K562 (cell line): ENCODE measurements around the gene HOXC11. TPM values are rescaled to one million over a fixed set of nuclear protein-coding genes. Genes with fewer than 3 reads are reported as not detected.

Experiments
- CHD2 ChIP-seq: IDR thresholded peaks from 2 replicates; pipeline ENCODE4 v1.6.1; 2011; ENCODE audit warnings: low read depth, low read length
- CREB1 ChIP-seq, 2 experiments: sonication (generic) in 1 of 2; formaldehyde crosslinking in 1 of 2; IDR thresholded peaks; 2 replicates each; pipeline versions ENCODE4 v1.6.1 to v1.8.0; 2012 to 2022; ENCODE audit warnings: inconsistent platforms in 1 of 2, mild to moderate bottlenecking in 1 of 2, missing genetic modification reagents in 1 of 2, moderate library complexity in 1 of 2
- FOXK1 ChIP-seq: sonication (generic); formaldehyde crosslinking; IDR thresholded peaks from 2 replicates; pipeline ENCODE4 v1.8.0; 2022; ENCODE audit warnings: missing genetic modification reagents, mild to moderate bottlenecking, borderline replicate concordance
- GABPA ChIP-seq: fragments of 200-800 bp; sonication (Bioruptor generic); conservative IDR thresholded peaks from 2 replicates; pipeline ENCODE4 v1.6.1; 2016; ENCODE audit warnings: low read depth, missing genetic modification characterization, missing compliant biosample characterization
- GATAD2A ChIP-seq: fragments of 450-650 bp; IDR thresholded peaks from 2 replicates; pipeline ENCODE4 v1.6.1; 2017
- JUNB ChIP-seq: fragments of 450-650 bp; formaldehyde crosslinking; conservative IDR thresholded peaks from 2 replicates; pipeline ENCODE4 v1.4.0; 2020; ENCODE audit warnings: mild to moderate bottlenecking
- L3MBTL2 ChIP-seq: fragments of 450-650 bp; IDR thresholded peaks from 2 replicates; pipeline ENCODE4 v1.6.1; 2016; ENCODE audit warnings: mild to moderate bottlenecking, moderate library complexity
- NCOA6 ChIP-seq: fragments of 450-650 bp; IDR thresholded peaks from 2 replicates; pipeline ENCODE4 v1.6.1; 2017; ENCODE audit warnings: mild to moderate bottlenecking
- NFRKB ChIP-seq: fragments of 450-650 bp; IDR thresholded peaks from 2 replicates; pipeline ENCODE4 v1.6.1; 2016; ENCODE audit warnings: low read depth
- POLR2A ChIP-seq: fragments of 450-650 bp; conservative IDR thresholded peaks from 2 replicates; pipeline ENCODE4 v1.6.1; 2016
- SMAD2 ChIP-seq: fragments of 150-350 bp; IDR thresholded peaks from 2 replicates; pipeline ENCODE4 v1.6.1; 2014; ENCODE audit warnings: low read depth, mild to moderate bottlenecking, low read length
- SNIP1 ChIP-seq: fragments of 450-650 bp; IDR thresholded peaks from 2 replicates; pipeline ENCODE4 v1.7.1; 2017; ENCODE audit warnings: low read depth, mild to moderate bottlenecking
- SRSF7 ChIP-seq: fragments of 200-400 bp; formaldehyde crosslinking; optimal IDR thresholded peaks from 2 replicates; pipeline ENCODE3; 2017; ENCODE audit warnings: mild to moderate bottlenecking, low read depth, low read length
- STAT5B ChIP-seq: fragments of 250-450 bp; sonication (Bioruptor Pico); IDR thresholded peaks from 2 replicates; pipeline ENCODE4 v1.8.0; 2021; ENCODE audit warnings: mild to moderate bottlenecking, inconsistent platforms
- SUPT5H ChIP-seq: fragments of 450-650 bp; IDR thresholded peaks from 2 replicates; pipeline ENCODE4 v1.6.1; 2016
- U2AF1 ChIP-seq: fragments of 200-400 bp; formaldehyde crosslinking; optimal IDR thresholded peaks from 2 replicates; pipeline ENCODE3; 2017; ENCODE audit warnings: mild to moderate bottlenecking, low read depth, low read length, moderate library complexity
- ZNF583 ChIP-seq: fragments of 250-450 bp; sonication (Bioruptor Pico); IDR thresholded peaks from 2 replicates; pipeline ENCODE4 v1.4.0; 2020
- polyA plus RNA-seq, 8 experiments: library from polyadenylated mRNA; depleted of rRNA in 4 of 8; stranded (reverse) in 5 of 8; unstranded in 3 of 8; fragments of >200 nt; fragmentation: Nextera tagmentation in 2 of 8; fragmentation: Illumina TruSeq in 1 of 8; extraction: Ambion mirVana in 2 of 8; extraction: Trizol in 1 of 8; gene quantifications; 2 replicates each; pipeline versions ENCODE4 v1.2.1 to v1.2.3, GENCODE V29; 2011 to 2014; ENCODE audit warnings: inconsistent platforms in 1 of 8, missing spikeins in 1 of 8
- total RNA-seq, 7 experiments: library from RNA; depleted of rRNA in 6 of 7; stranded (reverse); fragments of >200 nt in 6 of 7; fragmentation: Illumina TruSeq in 2 of 7; extraction: Trizol in 2 of 7; gene quantifications; 2 replicates each; pipeline versions ENCODE4 v1.2.1 to v1.2.3, GENCODE V29; 2011 to 2021; ENCODE audit warnings: low replicate concordance in 1 of 7
- TF ChIP-seq, protein P1 (sequence below): fragments of 200-800 bp; sonication (Bioruptor generic); IDR thresholded peaks from 2 replicates; pipeline ENCODE4 v1.6.1; 2016; ENCODE audit warnings: missing genetic modification characterization, missing compliant biosample characterization

The HOXC11 gene
- total and polyA plus RNA-seq, 9 of the 15 experiments (the other 6 are each of a cell fraction or from before 2014, with no cell fraction given) = not detected

DNA sequence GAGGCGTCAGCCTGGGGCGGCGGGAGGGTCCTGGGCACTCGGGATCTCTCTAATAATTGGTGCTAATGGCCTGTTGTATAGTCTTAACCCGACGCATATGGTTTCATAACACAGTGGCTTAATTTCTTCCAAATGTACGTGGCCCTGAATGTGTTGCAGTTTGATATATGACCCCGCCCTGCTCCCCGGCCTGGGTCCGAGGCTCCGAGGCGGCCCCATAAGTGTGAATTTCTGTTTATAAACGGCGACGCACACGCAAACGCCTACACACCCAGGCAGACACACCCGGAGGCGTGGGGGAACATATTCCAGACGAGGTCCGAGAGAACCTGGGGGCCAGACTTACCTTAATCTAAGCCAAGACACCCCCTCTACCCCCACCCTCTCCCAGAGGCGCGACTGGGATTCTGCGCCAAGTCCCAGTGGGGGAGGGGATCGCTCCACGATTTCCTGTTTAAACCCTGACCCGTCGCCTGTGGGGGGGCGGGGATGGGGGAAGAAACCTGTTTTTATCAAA is 45.6 kb downstream of the HOXC11 start (continued):
- TF ChIP-seq FOXK1 (CRISPR knock-in tag) (no peak), CREB1 (IDR thresholded peaks at IDR 0.05) (0 out of 2 replicates have a peak, but pooled peaks have one; percentile 11), CREB1 (CRISPR knock-in tag; IDR thresholded peaks at IDR 0.05) (no peak), NFRKB (0 out of 2 replicates have a peak, but pooled peaks have one; percentile 87), STAT5B (CRISPR knock-in tag) (no peak), SNIP1 (no peak), U2AF1 (no peak), SUPT5H (peak; percentile 27; the same call in 1 of the 2 replicates), ZNF583 (CRISPR knock-in tag) (no peak), L3MBTL2 (peak; percentile 31; the same call in 1 of the 2 replicates), POLR2A (peak; percentile 26; the same call in 1 of the 2 replicates), GATAD2A (no peak), CHD2 (no peak; the same call in 1 of the 2 replicates), GABPA (tag) (0 out of 2 replicates have a peak, but pooled peaks have one; percentile 3), NCOA6 (no peak), JUNB (CRISPR knock-in tag) (no peak), SRSF7 (no peak), SMAD2 (no peak)
- TF ChIP-seq, protein P1, sequence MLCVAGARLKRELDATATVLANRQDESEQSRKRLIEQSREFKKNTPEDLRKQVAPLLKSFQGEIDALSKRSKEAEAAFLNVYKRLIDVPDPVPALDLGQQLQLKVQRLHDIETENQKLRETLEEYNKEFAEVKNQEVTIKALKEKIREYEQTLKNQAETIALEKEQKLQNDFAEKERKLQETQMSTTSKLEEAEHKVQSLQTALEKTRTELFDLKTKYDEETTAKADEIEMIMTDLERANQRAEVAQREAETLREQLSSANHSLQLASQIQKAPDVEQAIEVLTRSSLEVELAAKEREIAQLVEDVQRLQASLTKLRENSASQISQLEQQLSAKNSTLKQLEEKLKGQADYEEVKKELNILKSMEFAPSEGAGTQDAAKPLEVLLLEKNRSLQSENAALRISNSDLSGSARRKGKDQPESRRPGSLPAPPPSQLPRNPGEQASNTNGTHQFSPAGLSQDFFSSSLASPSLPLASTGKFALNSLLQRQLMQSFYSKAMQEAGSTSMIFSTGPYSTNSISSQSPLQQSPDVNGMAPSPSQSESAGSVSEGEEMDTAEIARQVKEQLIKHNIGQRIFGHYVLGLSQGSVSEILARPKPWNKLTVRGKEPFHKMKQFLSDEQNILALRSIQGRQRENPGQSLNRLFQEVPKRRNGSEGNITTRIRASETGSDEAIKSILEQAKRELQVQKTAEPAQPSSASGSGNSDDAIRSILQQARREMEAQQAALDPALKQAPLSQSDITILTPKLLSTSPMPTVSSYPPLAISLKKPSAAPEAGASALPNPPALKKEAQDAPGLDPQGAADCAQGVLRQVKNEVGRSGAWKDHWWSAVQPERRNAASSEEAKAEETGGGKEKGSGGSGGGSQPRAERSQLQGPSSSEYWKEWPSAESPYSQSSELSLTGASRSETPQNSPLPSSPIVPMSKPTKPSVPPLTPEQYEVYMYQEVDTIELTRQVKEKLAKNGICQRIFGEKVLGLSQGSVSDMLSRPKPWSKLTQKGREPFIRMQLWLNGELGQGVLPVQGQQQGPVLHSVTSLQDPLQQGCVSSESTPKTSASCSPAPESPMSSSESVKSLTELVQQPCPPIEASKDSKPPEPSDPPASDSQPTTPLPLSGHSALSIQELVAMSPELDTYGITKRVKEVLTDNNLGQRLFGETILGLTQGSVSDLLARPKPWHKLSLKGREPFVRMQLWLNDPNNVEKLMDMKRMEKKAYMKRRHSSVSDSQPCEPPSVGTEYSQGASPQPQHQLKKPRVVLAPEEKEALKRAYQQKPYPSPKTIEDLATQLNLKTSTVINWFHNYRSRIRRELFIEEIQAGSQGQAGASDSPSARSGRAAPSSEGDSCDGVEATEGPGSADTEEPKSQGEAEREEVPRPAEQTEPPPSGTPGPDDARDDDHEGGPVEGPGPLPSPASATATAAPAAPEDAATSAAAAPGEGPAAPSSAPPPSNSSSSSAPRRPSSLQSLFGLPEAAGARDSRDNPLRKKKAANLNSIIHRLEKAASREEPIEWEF (CRISPR knock-in tag) = no peak
